Measurements from ENCODE around the gene USP10. TPM values are rescaled to one million over a fixed set of nuclear protein-coding genes. Genes with fewer than 3 reads are reported as not detected.
"Not testable (repeated sequence)": the region's sequence is repeated elsewhere in the genome, so short reads cannot be mapped to it uniquely, and the experiment has no call there.

The USP10 gene
- total RNA-seq, 1 donor from 2014 or later: 46.5 TPM

DNA sequence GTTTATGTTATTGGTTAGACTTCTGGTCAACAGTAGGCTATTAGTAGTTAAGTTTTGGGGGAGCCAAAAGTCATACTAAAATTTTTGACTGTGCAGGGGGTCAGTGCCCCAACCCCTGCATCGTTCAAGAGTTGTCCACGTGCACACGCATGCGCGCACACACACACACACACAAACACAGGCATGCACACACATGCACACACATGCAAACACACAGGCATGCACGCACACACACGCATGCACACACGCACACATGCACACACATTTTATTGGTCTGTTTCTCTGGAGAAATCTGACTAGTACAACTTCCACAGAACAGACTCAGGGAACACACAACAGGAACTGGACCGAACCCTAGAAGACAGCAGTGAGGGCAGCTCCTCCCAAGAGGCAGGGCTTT lies 24.4 kb upstream of the USP10 start:
- DNase-seq: no peak

DNA sequence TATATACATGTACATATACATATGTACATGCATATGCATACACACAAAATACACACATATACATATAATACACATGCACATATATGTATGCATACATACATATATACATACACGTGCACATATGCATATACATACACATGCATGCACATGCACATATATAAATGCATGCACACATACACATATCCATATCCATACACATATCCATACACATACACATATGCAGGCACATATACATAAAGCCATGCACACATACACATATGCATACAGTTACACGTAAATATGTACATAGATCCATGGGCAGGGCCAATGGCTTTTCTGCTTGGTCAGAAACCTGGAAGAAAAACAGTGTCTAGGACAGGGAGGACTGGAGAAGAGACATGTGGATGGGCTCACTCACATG lies 23.9 kb upstream of the USP10 start:
- no peak for DNase-seq

- DNase-seq: no peak
Measured at GRCh38 chr16:84677017-84677803, 22.6 kb upstream of the USP10 start.

GRCh38 chr16:84677849-84678248 lies 22.0 kb upstream of the USP10 start:
- no peak for DNase-seq

DNA sequence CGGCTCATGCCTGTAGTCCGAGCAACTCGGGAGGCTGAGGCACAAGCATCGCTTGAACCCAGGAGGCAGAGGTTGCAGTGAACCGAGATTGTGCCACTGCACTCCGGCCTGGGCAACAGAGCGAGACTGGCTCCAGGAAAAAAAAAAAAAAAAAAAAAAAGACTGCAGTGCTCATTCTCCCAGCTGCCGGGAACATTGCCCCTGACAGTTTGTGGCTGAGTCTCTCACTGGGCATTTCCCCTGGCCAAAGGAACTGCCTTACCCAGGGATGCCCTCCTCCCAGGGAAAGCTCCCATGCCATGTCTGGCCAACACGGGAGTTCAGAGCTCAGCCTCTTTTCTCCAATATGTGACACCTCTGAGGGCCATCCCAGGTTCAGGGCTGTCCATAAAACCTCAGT lies 21.3 kb upstream of the USP10 start:
- DNase-seq: no peak

DNA sequence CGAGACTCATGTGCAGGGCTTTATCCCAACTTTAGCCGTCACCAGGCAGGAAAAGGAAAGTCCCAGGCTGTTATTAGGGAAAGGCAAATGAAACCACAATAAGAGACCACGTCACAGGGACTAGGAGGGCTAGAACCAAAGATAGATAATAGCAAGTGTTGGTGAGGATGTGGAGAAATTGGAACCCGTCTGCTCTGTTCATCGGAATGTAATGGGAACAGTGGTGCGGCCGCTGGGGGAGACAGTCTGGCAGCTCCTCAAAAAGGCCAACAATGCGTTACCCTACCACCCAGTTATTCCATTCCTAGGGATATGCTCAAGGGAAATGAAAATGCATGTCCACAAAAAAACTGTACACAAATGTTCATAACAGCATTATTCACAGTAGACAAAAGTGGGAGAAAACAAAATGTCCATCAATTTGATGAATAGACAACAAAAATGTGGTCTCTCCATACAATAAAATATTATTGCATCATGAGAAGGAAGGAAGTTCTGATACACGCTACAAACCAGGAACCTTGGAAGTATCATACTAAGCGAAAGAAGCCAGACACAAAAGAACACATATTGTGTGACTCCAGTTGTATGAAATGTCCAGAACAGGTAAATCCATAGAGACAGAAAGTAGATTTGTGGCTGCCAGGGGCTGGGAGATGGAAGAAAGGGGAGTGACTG lies 19.5 kb upstream of the USP10 start:
- DNase-seq: no peak

DNA sequence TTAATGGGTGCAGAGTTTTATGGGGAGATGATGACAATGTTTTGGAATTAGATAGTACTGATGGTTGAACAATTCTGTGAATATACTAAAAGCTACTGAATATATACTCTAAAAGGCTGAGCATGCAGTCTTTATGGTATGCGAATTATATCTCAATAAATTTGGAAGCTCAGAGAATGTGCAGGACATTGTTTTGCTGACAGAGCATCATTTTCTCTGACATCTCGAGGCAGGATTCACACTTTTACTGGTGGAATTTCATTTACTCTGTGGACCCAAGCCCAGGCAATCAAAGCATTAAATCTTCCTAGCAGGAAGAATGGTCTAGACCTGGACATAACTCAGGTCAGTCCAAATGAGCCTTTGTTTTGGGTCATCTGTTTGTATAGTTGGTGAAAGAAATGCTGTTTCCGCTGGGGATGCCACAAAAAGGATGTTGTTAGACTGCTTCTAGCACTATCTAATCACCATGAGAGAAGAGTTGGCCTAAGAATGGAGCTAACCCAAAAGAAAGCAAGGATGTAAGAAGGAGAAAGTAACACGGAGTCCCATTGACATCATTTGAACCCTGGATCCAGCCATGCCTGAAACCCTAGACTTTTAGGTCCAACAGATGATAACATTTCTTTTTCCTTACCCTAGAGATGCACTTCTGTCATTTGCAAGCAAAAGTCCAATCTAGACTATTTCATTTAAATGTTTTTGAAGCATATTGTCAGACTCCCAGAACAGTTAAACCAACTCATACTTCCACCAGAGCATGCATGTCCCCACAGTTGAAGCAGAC lies 18.8 kb upstream of the USP10 start:
- no peak for DNase-seq

- no peak for DNase-seq
Measured at GRCh38 chr16:84683691-84684591, 15.9 kb upstream of the USP10 start.

DNA sequence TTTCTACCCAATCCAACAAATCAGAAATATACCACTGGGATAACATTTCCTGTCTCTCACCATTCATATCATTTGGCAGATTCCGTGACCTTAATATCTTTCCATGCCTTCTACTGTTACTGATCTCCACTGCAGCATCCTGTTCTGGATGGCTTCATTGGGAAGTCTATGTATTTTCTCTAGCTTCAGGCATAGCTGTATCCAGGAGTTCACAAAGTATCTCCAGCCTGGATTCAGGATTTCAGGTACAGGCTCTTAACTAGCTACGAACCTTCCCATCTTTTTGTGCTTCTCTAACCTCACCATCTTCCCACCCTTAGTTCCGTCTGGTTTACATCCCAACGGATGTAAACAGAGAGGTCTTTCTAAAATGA lies 15.2 kb upstream of the USP10 start:
- DNase-seq: no peak

DNA sequence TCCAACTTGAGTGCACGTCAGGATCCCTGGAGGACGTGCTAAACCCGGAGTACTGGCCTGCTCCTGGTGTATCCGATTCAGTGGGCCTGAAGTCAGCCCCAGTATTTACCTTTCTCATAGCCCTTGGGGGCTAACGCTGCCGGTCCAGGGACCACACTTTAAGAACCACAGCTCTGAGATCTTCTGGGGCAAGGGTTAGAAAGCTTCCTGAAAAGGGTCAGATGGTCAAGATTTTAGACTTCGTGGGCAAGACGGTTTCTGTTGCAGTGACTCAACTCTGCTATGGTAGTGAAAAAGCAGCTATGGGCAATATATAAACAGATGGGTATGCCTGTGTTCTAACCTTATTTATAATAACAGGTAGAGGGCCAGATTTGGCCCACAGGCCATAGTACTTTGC lies 14.6 kb upstream of the USP10 start:
- DNase-seq: no peak

DNA sequence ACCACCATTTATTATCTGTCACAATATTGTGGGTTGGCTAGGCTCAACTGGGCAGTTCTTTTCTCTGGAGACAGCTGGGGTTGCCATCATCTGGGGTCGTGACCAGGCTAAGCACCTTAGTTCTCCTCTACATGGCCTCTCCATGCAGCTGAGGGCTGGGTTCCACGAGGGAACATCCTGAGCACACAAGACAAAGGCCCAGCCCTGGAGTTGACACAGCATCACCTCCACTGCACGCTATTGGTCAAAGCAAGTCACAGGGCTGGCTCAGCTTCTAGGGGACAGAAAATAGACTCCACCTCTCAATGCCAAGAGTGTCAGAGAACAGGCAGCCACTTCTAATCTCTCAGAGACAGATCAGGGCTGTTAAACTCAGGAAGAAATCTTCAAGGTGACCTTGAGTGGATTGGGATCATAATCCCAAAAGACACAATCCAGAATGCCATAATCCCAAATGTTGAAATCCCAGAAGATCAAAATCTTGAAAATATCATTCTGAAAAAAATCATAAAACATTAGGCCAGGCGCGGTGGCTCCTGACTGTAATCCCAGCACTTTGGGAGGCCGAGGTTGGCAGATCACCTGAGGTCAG lies 13.0 kb upstream of the USP10 start:
- no peak for DNase-seq

DNA sequence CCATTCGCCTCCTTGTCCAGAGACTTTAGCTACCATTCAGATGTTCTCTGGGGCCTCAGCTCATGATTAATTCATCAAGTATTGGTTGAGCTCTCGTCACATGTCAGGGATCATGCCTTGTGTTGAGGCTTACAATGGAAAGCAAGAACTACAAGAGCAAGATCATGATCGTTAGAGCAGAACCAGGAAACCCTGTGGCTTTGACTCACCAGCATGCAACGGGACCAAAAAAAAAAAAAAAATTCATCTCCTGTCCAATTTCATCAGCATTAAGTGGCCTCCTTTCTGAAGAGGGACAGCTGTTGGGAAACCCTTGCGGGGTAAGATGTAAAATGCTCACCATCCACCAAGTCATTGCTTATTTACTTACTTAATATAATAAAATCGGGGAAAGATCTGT lies 12.1 kb upstream of the USP10 start:
- no peak for DNase-seq

- DNase-seq: not testable (repeated sequence)
Measured at GRCh38 chr16:84688163-84688562, 11.6 kb upstream of the USP10 start.

GRCh38 chr16:84689111-84689510 lies 10.7 kb upstream of the USP10 start:
- no peak for DNase-seq

GRCh38 chr16:84690088-84690819 lies 9.5 kb upstream of the USP10 start:
- DNase-seq: no peak

DNA sequence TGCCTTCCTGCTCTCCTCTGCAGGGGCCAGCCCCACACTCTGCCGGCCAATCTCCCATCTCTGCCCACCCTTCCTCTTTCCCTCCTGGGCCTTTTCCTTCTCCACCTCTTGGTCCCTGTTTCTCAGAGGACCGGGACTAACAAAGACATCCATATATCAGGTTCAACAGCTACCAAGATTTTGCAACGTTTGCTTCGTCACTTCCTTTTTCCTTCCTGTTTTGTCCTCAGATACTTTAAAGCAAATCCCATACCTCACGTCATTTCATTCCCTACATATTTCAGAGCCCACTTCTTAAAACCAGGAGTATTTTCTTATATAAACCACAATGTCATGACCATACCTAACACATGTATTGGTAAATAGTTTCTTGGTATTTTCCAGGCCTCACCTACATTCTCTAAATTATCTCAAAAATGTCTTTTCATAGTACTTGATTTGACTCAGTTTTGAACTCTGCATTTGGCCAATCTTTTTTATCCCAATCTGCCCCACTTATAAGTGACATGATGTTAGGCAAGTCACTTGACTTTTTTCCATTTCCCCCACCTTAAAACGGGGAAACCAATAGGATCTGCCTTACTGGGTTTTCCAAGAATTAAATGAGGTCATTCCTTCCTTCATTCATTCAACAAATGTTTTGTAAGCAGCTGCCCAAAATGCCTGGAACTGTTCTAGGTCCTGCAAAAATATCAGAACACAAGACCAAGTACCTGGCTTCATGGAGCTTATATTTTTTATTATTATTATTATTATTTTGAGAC lies 7.2 kb upstream of the USP10 start:
- no peak for DNase-seq

- not testable (repeated sequence) for DNase-seq
Measured at GRCh38 chr16:84693869-84694268, 5.9 kb upstream of the USP10 start.

- no peak for DNase-seq
Measured at GRCh38 chr16:84694980-84695379, 4.8 kb upstream of the USP10 start.

- no peak for DNase-seq
Measured at GRCh38 chr16:84699147-84699711, 571 bp upstream of the USP10 start.
